H1 (cell line): ENCODE results near the gene SH2D7. TPM values are rescaled to one million over a fixed set of nuclear protein-coding genes. Genes with fewer than 3 reads are reported as not detected.

ENCODE experiments used
- BCL11A ChIP-seq, 2 experiments: IDR thresholded peaks; one replicate each; pipeline ENCODE4 v1.6.1; 2011; ENCODE audit warnings: low read depth in 2 of 2, low read length in 2 of 2, mild to moderate bottlenecking in 2 of 2
- CBX5 ChIP-seq: fragments of 300-800, 300-1000 bp; sonication (generic); IDR thresholded peaks from 2 replicates; pipeline ENCODE4 v1.7.1; 2016; ENCODE audit warnings: antibody characterized with exemption, low read length, low read depth
- CBX8 ChIP-seq: fragments of 300-800, 300-1000 bp; sonication (generic); IDR thresholded peaks from 2 replicates; pipeline ENCODE4 v1.7.1; 2016; ENCODE audit warnings: low read depth, low read length, borderline replicate concordance
- GTF2F1 ChIP-seq: IDR thresholded peaks from 2 replicates; pipeline ENCODE4 v1.6.1; 2012; ENCODE audit warnings: low read depth, low read length, improper control_type of control experiment, borderline replicate concordance
- POLR2AphosphoS5 ChIP-seq: IDR thresholded peaks from 2 replicates; pipeline ENCODE4 v1.6.1; 2011; ENCODE audit warnings: low read depth, low read length
- TAF7 ChIP-seq: optimal IDR thresholded peaks from 2 replicates; pipeline ENCODE3; 2011; ENCODE audit warnings: low read depth, mild to moderate bottlenecking, inconsistent platforms, low read length, moderate library complexity, borderline replicate concordance
- polyA plus RNA-seq, 7 experiments: library from polyadenylated mRNA; depleted of rRNA in 3 of 7; stranded (reverse) in 5 of 7; unstranded in 2 of 7; fragments of >200 nt in 5 of 7; fragments of 200-250 nt in 2 of 7; gene quantifications; 1 replicate in 5 of 7; 2 replicates in 1 of 7; 4 replicates in 1 of 7; pipeline versions ENCODE4 v1.2.1 to v1.2.3, GENCODE V29; 2011 to 2013; ENCODE audit warnings: missing spikeins in 2 of 7, mixed read lengths in 2 of 7
- total RNA-seq: library from RNA; stranded (reverse); fragmentation: NEBNext Ultra II Directional; extraction: Animal tissue kit (Norgen Biotek cat#: 25700); gene quantifications from 2 replicates; pipeline ENCODE4 v1.2.1, GENCODE V29; 2021
- TF ChIP-seq, protein P1 (sequence below): fragments of 300-600 bp; sonication (generic); IDR thresholded peaks from 2 replicates; pipeline ENCODE4 v1.7.1; 2012; ENCODE audit warnings: low read length, moderate library complexity, mild to moderate bottlenecking, inconsistent platforms; ENCODE audit not compliant: insufficient replicate concordance

The SH2D7 gene
- total and polyA plus RNA-seq, 2 of the 8 experiments (the other 6 are each of a cell fraction or from before 2014, with no cell fraction given), result not detected

DNA sequence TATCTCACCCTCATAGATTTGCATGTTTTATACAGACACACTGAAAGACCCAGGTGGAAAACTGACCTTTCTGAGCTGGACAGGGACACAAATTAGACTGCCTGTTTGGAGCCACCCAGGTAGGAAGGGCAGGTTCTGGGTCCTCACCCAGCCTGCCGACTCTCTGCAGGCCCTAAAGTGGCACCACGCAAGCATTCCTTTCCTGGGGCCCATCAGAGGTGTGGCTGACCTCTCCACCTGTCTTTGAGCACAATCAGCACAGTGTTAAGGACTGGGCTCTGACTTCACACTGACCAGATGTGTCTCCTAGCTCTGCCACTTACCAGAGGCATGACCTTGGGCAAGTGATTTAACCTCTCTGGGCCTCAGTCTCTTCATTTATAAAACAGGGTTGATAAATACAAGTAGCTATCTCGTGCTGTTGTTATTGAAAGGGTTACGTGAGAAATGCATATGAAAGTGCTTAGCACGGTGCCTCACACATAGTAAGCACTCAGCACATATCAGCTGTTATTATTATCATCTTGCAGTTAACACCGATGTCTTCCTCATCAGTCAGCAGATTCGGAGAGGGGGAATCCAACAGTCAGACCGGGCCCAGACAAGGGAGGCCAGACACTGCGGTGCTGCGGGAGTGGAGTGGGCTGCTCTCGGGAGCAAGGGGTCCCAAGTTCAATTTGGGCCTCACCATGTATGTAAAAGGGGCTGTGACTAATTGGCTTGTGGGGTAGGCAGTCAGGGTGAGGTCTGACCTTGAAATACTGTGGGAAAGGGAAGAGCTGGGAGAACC, 12.9 kb upstream of the SH2D7 start (continued):
- TF ChIP-seq TAF7 (no peak), POLR2AphosphoS5 (no peak), BCL11A (IDR thresholded peaks at IDR 0.05; ENCODE audit: low read depth in 2 of 2, low read length in 2 of 2) (no peak), CBX8 (no peak), CBX5 (no peak), GTF2F1 (no peak)
- TF ChIP-seq, protein P1, sequence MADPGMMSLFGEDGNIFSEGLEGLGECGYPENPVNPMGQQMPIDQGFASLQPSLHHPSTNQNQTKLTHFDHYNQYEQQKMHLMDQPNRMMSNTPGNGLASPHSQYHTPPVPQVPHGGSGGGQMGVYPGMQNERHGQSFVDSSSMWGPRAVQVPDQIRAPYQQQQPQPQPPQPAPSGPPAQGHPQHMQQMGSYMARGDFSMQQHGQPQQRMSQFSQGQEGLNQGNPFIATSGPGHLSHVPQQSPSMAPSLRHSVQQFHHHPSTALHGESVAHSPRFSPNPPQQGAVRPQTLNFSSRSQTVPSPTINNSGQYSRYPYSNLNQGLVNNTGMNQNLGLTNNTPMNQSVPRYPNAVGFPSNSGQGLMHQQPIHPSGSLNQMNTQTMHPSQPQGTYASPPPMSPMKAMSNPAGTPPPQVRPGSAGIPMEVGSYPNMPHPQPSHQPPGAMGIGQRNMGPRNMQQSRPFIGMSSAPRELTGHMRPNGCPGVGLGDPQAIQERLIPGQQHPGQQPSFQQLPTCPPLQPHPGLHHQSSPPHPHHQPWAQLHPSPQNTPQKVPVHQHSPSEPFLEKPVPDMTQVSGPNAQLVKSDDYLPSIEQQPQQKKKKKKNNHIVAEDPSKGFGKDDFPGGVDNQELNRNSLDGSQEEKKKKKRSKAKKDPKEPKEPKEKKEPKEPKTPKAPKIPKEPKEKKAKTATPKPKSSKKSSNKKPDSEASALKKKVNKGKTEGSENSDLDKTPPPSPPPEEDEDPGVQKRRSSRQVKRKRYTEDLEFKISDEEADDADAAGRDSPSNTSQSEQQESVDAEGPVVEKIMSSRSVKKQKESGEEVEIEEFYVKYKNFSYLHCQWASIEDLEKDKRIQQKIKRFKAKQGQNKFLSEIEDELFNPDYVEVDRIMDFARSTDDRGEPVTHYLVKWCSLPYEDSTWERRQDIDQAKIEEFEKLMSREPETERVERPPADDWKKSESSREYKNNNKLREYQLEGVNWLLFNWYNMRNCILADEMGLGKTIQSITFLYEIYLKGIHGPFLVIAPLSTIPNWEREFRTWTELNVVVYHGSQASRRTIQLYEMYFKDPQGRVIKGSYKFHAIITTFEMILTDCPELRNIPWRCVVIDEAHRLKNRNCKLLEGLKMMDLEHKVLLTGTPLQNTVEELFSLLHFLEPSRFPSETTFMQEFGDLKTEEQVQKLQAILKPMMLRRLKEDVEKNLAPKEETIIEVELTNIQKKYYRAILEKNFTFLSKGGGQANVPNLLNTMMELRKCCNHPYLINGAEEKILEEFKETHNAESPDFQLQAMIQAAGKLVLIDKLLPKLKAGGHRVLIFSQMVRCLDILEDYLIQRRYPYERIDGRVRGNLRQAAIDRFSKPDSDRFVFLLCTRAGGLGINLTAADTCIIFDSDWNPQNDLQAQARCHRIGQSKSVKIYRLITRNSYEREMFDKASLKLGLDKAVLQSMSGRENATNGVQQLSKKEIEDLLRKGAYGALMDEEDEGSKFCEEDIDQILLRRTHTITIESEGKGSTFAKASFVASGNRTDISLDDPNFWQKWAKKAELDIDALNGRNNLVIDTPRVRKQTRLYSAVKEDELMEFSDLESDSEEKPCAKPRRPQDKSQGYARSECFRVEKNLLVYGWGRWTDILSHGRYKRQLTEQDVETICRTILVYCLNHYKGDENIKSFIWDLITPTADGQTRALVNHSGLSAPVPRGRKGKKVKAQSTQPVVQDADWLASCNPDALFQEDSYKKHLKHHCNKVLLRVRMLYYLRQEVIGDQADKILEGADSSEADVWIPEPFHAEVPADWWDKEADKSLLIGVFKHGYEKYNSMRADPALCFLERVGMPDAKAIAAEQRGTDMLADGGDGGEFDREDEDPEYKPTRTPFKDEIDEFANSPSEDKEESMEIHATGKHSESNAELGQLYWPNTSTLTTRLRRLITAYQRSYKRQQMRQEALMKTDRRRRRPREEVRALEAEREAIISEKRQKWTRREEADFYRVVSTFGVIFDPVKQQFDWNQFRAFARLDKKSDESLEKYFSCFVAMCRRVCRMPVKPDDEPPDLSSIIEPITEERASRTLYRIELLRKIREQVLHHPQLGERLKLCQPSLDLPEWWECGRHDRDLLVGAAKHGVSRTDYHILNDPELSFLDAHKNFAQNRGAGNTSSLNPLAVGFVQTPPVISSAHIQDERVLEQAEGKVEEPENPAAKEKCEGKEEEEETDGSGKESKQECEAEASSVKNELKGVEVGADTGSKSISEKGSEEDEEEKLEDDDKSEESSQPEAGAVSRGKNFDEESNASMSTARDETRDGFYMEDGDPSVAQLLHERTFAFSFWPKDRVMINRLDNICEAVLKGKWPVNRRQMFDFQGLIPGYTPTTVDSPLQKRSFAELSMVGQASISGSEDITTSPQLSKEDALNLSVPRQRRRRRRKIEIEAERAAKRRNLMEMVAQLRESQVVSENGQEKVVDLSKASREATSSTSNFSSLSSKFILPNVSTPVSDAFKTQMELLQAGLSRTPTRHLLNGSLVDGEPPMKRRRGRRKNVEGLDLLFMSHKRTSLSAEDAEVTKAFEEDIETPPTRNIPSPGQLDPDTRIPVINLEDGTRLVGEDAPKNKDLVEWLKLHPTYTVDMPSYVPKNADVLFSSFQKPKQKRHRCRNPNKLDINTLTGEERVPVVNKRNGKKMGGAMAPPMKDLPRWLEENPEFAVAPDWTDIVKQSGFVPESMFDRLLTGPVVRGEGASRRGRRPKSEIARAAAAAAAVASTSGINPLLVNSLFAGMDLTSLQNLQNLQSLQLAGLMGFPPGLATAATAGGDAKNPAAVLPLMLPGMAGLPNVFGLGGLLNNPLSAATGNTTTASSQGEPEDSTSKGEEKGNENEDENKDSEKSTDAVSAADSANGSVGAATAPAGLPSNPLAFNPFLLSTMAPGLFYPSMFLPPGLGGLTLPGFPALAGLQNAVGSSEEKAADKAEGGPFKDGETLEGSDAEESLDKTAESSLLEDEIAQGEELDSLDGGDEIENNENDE, result no peak
